Measurements from ENCODE around the gene AFTPH. TPM values are rescaled to one million over a fixed set of nuclear protein-coding genes. Genes with fewer than 3 reads are reported as not detected.

The AFTPH gene
- total RNA-seq, 1 experiment from 2014 or later: 40.5 TPM

GRCh38 chr2:64500549-64500948, 23.6 kb upstream of the AFTPH start:
- DNase-seq: no peak
- intact Hi-C loops (cut with micrococcal nuclease; ENCODE audit: unreplicated experiment): no loop called here
- no peaks in the 10 kb centered on the region for H3K36me3 ChIP-seq (ENCODE audit: low read depth)
- POLR2A ChIA-PET (ENCODE audit: unreplicated experiment): no interaction called here
- H3K27ac ChIP-seq: no peak overlapping the region
- H3K27me3 ChIP-seq (ENCODE audit: insufficient read depth, low read depth): no peaks in the 10 kb centered on the region
- H3K9me2 ChIP-seq (ENCODE audit: insufficient read depth): no peaks in the 10 kb centered on the region
- H3K4me1 ChIP-seq (replicated peaks; ENCODE audit: insufficient read depth): no peaks in the 10 kb centered on the region
- H4K20me1 ChIP-seq (ENCODE audit: insufficient read depth): no peaks in the 10 kb centered on the region
- no peaks in the 10 kb centered on the region for H3K79me2 ChIP-seq (ENCODE audit: low read depth)
- BruUV-seq (replicated peaks): no TSS peak
- no peaks in the 10 kb centered on the region for H3F3A ChIP-seq (ENCODE audit: insufficient read depth, low read depth)
- no peaks in the 10 kb centered on the region for H3K9me3 ChIP-seq (ENCODE audit: insufficient read depth, low read depth)
- no peak for TF ChIP-seq EZH2 (IDR thresholded peaks at IDR 0.05; ENCODE audit: low read depth)
- no peak for TF ChIP-seq CTCF (conservative IDR thresholded peaks at IDR 0.05)
- no peak overlapping the region for H3K4me2 ChIP-seq
- no peak overlapping the region for H3K4me3 ChIP-seq
- CTCF ChIA-PET: no interaction called here
- no peak overlapping the region for H2AFZ ChIP-seq

DNA sequence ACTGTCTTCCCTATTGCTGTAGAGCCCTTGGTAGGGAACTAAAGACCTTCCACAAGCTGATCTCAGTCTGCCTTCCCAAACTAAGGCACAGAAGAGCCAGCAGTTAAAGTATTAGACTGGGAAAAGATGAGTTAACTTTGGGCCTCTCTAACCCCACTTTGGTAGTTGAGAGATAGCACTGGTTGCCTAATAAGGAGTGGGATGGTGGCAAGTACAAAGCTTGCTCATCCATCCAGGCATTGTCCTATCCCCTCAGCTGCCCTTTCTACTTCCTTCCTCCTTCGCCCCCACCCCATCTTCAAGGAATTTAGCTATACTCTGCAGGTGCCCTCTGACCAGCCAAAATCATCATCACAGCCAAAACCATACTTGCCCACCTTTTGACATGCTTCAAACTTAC, 22.2 kb upstream of the AFTPH start:
- no peaks in the 10 kb centered on the region for H3K9me2 ChIP-seq (ENCODE audit: insufficient read depth)
- ChIA-PET CTCF (no interaction called here), POLR2A (ENCODE audit: unreplicated experiment) (no interaction called here)
- no peaks in the 10 kb centered on the region for H3K36me3 ChIP-seq (ENCODE audit: low read depth)
- intact Hi-C loops (cut with micrococcal nuclease; ENCODE audit: unreplicated experiment): no loop called here
- BruUV-seq (replicated peaks): no TSS peak
- no peak for DNase-seq
- no peaks in the 10 kb centered on the region for H3F3A ChIP-seq (ENCODE audit: insufficient read depth, low read depth)
- no peaks in the 10 kb centered on the region for H4K20me1 ChIP-seq (ENCODE audit: insufficient read depth)
- H3K79me2 ChIP-seq (ENCODE audit: low read depth): no peaks in the 10 kb centered on the region
- no peaks in the 10 kb centered on the region for H3K4me1 ChIP-seq (replicated peaks; ENCODE audit: insufficient read depth)
- no peaks in the 10 kb centered on the region for H3K27me3 ChIP-seq (ENCODE audit: insufficient read depth, low read depth)
- H2AFZ ChIP-seq: no peak overlapping the region
- no peak overlapping the region for H3K27ac ChIP-seq
- no peak overlapping the region for H3K4me3 ChIP-seq
- H3K4me2 ChIP-seq: no peak overlapping the region
- H3K9me3 ChIP-seq (ENCODE audit: insufficient read depth, low read depth): no peaks in the 10 kb centered on the region
- TF ChIP-seq CTCF (conservative IDR thresholded peaks at IDR 0.05) (no peak), EZH2 (IDR thresholded peaks at IDR 0.05; ENCODE audit: low read depth) (no peak)

DNA sequence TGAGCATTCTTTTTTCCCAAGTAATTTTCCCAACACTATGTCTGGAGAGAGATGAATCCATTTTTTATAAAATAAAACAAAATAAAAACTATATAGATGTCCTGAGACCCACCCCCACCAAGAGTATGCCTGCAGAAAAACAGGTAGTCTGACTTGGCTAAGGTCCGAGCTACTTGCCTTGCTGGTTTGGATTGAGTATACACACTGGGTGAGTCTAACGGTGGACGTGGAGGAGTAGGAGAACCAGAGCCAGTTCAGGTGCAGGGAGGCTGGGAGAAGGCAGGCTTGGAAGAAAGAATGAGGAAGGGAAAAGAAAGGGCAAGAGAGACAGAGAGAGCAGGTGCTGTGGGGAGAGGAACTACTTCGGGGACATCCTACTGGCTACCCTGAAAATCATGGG, 21.3 kb upstream of the AFTPH start:
- Histone ChIP-seq H3K27me3 (ENCODE audit: insufficient read depth, low read depth) (no peaks in the 10 kb centered on the region), H4K20me1 (ENCODE audit: insufficient read depth) (no peaks in the 10 kb centered on the region), H3K27ac (no peak overlapping the region), H3K36me3 (ENCODE audit: low read depth) (no peaks in the 10 kb centered on the region), H3K4me1 (replicated peaks; ENCODE audit: insufficient read depth) (no peaks in the 10 kb centered on the region), H3F3A (ENCODE audit: insufficient read depth, low read depth) (no peaks in the 10 kb centered on the region), H2AFZ (no peak overlapping the region), H3K4me2 (no peak overlapping the region), H3K4me3 (no peak overlapping the region), H3K79me2 (ENCODE audit: low read depth) (no peaks in the 10 kb centered on the region), H3K9me3 (ENCODE audit: insufficient read depth, low read depth) (no peaks in the 10 kb centered on the region), H3K9me2 (ENCODE audit: insufficient read depth) (no peaks in the 10 kb centered on the region)
- no TSS peak for BruUV-seq (replicated peaks)
- TF ChIP-seq EZH2 (IDR thresholded peaks at IDR 0.05; ENCODE audit: low read depth) (no peak), CTCF (conservative IDR thresholded peaks at IDR 0.05) (no peak)
- POLR2A ChIA-PET (ENCODE audit: unreplicated experiment): no interaction called here
- intact Hi-C loops (cut with micrococcal nuclease; ENCODE audit: unreplicated experiment): no loop called here
- CTCF ChIA-PET: no interaction called here
- DNase-seq: no peak
